Right forelimb (tissue), 1 donor: ENCODE data around the gene ARL13B.
"Not testable (repeated sequence)": the region's sequence is repeated elsewhere in the genome, so short reads cannot be mapped to it uniquely, and the experiment has no call there.

Experiments used
- DNase-seq: peaks from one replicate; pipeline ENCODE4 v3.0.0-alpha.2; 2018

Gene ARL13B

DNA sequence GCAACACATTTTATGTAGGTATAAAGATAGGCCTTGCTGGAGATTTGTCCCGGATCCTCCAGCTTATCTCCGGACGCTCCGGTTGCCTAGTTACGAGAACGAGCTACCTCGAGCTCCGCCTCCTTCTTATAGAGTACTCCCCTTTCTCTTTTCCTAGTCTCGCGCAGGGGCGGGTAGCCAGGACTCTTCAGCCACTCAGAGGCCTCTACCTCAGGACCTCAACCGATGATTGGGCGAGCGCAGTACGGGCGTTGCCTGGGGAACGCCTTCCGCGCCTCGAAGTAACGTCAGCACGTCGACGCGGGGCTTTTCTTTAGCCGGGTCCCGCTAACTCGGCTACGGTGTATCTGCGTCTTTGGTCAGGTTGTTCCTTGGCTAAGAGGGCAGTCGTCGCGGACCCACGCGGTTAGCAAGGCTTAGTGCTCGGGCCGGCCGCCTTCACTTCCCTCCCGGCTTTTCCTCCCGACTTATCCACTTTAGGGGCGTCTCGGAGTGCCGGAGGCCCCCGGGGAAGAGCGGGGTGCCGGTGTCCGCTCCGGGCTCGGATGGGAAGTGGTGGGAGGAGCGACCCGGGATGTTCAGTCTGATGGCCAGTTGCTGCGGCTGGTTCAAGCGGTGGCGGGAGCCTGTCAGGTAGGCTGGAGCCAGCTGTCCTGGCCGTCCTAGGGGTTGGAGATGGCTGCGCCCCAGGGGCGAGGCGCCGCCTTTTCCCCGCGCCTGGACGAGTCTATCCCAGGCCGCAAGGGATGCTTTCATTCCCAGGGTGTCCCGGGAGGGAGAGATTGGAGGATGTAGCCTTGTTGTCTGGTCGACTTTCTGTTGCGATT lies at the start of gene ARL13B:
ARL13B (plus strand) TSS at position 306 of the 827 bp plus-strand sequence; CDS start at position 575, 269 bp downstream.
- DNase-seq, result peak; percentile 95

DNA sequence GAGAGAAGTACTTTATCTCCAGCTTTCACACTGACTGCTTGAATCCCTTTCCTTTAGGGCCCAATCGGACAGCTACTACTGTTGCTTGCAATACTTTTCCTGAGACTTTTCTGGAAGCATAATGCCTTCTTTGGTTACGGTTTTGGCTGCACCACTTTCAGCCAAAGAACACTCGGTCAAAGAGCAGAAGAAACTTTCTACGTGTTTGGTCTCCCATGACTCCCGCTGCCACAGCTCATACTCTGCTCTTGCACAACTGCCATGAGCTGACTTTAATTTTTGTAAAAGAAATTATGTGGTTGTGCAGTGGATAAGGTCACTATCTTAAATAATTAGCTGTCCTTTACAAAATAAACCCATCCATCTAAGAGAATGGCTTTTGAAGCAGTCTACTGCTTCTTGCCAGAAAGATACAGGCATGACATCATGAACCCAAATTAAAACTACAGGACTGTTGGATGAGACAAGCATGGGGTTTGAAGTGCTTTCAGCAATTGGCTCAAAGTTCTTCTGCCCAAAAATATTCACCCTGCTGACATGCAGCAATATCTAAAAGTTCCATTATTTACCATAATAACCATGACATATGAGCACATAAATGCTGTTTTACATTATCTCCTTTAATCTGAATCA lies 48.2 kb upstream of the ARL13B start:
- no peak for DNase-seq

DNA sequence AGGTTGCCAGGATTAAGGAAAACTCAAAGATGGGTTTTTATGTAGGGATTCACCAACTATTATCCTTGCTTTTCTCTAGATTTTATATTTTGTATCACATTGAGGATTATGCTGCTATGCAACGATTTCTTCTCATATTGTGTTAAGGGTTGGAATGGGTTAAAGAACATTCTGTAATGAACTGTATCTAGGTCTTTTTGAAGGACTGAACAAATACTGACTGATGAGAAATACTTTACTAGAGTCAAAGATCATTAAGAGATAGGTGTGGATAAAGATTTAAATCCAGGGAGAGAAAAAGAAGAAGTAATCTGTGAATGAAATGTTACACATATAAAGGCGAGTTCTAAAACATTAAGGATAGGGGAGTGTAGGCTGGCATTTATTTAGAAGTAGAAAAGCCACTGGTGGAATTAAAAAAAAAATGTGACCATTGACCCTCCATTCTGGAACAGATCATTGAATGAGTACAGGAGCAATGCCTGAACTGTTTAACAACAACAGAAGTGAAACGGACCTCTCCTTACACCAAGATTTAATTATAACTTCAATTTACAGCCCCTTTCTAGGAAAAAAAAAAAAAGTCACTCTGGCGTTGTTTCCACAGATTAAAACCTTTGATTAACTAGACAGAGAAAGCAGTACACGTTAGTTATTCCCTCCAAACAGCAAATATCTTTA lies 45.4 kb upstream of the ARL13B start:
- no peak for DNase-seq

DNA sequence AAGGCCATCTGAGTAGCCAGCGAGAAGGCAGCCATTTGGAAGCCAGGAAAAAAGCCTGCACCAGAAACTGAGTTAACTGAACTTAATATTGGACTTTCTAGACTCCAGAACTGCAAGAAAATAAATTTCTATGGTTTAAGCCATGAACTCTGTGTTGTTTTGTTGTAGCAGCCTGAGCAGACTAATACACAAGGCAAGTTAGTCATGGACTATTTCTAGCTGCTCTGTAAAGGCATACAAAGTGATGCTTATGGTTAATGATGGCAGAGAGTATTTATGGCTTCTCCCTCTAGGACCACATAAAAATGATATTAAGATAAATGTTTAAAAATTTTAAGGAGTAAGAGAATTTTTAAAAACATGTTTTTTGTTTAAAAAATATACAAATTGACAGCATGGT lies 43.4 kb upstream of the ARL13B start:
- DNase-seq, result no peak

DNA sequence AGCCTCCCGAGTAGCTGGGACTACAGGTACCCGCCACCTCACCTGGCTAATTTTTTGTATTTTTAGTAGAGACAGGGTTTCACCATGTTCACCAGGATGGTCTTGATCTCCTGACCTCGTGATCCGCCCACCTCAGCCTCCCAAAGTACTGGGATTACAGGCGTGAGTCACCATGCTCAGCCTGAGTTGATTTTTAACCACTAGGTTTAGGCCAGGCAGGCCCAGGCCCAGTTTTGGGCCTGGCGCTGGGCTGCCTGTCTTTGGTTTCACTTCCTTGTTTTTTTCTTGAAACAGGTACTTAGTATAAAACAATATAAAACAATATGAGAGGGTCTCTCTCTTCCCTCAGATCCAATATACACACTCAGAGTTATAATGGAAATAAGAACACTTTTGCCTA lies 42.5 kb upstream of the ARL13B start:
- DNase-seq, result not testable (repeated sequence)

DNA sequence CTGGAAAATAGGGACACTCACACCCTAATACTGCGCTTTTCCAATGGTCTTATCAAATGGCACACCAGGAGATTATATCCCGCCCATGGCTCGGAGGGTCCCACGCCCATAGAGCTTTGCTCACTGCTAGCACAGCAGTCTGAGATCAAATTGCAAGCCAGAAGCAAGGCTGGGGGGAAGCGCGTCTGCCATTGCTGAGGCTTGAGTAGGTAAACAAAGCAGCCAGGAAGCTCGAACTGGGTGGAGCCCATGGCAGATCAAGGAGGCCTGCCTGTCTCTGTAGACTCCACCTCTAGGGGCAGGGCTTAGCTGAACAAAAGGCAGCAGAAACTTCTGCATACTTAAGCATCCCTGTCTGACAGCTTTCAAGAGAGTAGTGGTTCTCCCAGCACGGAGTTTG lies 30.0 kb upstream of the ARL13B start:
- not testable (repeated sequence) for DNase-seq

DNA sequence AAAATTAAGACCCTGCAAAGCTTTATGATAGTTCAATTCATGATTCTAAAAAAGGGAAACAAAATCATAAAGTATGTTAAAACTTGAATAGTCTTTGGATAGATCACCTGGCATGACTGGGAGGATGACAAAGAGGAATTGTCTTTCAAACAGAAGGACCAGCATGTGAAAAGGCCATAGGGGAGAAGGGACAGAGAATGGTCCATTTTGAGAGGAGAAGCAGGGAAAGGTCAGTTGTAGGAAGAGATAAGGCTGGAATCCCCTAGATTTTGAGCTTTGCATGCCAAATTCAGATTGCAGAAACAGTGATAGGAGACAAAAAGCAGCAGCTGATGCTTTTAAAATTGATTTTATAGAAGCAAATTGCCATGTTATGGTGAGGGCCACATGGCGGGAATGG lies 18.9 kb upstream of the ARL13B start:
- DNase-seq, result no peak

DNA sequence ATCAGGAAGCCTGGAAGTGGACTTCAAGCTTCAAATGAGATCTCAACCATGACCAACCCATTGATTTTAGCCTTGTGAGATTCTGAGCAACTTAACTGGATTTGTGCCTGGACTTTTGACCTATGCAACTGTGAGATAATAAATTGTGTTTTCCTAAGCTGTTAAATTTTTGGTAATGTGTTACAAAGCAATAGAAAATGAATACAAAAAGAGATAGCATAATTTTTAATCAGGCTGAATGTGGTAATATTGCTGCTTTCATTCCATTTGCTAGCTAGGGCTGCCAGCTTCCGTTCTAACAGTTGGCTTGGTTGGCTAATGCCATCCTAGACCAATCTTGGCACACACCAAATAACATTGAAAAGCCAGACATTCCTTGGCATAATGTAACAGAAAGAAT lies 18.5 kb upstream of the ARL13B start:
- no peak for DNase-seq

DNA sequence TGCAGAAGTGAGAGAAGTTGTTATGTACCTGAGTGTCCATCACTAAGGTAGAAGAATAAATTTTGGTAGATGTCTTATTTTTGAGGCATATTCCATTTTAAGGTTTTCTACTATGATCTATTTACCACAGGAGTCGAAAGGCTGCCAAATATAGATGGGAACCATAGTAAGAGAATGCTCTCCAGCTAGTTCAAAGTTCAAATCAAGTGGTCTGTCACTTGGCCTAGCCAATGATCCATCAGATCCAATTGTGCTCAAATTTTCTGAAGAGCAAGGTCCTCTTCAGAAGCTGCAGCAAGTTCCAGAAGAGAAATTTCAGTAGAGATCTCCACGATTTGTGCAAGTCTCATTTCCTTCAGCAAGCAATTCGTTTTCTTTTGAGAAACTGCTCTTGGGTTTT lies 17.2 kb upstream of the ARL13B start:
- DNase-seq, result no peak

DNA sequence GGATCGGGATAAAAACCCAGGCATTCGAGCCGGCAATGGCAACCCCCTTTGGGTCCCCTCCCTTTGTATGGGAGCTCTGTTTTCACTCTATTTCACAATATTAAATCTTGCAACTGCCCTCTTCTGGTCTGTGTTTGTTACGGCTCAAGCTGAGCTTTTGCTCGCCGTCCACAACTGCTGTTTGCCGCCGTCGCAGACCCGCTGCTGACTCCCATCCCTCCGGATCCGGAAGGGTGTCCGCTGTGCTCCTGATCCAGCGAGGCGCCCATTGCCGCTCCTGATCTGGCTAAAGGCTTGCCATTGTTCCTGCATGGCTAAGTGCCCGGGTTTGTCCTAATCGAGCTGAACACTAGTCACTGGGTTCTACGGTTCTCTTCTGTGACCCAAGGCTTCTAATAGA lies 14.8 kb upstream of the ARL13B start:
- DNase-seq, result not testable (repeated sequence)

DNA sequence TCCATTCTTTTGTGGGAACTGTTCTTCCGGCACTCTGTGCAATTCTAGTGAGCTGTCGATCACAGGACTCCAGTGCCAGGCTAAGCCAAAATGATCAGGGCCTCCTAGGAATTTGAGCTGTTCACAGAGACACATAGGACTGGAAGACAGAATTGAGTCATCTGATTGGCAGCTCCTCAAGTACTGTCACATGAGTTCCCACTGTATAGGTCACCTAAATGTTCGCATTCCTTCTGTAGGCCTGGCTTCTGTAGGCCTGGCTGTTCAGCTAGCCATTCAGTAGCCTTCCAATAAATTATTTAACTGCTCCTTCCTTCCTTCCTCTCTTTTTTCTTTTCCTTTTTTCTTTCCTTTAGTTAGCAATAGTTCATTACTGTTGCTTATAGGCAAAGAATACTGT lies 10.5 kb upstream of the ARL13B start:
- DNase-seq, result no peak

DNA sequence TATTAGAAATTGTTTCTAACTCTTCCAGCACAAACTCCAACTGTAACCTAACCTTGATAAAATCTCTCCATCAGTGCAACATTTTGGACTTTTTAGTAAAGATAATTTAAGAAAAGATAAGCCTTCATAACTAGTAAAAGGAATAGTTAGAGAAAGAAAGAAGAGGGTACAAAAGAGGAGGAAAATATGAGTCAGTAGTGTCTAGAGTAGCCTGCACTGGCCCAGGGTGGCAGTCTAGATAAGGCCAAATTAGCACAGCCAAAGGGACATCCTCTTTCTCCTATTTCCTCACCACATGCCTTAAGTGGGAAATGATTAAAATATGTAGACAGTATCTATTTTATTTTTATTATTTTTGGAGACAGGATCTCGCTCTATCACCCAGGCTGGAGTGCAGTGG lies 10.0 kb upstream of the ARL13B start:
- DNase-seq, result no peak

DNA sequence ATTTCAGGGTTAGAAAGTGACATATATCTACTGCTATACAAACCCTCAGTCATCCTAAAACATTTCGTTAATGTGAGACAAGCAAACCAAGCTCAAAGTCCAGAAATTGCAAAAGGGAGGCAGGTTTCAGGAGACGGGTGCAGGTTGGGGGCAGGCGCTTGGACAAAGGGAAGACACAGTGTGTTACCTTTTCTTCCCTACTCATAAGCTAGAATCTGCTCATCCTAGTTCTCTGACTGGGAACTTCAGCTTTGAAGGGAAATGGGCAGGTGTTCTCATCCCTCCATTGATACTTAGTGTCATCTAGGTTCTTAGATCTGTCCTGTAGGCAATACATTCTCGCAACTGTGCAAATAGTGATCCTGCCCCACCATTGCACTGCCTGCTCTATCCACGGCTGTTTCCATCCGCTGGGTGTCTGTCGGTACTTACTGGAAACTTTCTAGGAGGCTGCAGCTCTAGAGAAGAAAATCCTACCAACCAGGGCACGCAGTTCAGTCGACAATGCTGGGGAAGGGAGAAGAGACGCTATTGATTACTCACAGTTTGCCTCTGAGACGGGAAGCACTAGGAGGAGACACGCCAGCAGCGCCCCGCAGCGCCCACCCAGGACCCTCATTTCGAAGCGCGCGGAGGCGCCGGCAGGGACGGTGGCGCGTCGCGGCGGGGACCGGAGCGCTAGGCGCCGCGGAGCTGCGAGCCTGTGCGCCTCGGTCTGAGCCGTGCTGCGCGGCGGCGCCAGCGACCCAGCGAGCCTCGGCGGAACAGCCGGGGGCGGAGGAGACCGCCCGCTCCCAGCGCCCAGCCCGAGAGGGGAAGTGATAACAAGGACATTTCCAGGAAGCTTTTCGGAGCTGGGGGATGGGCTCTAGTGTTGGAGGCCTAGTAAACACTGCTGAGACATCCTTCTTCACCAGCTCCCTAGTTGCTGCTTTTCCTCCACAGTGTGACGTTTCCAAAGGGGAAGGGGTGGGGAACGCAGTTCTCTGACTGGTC lies 6.5 kb upstream of the ARL13B start, which contains the start of gene PROS1:
PROS1 (minus strand) TSS at position 766 of the 996 bp plus-strand sequence; CDS start at position 619, 147 bp downstream.
- peak; percentile 88 for DNase-seq

DNA sequence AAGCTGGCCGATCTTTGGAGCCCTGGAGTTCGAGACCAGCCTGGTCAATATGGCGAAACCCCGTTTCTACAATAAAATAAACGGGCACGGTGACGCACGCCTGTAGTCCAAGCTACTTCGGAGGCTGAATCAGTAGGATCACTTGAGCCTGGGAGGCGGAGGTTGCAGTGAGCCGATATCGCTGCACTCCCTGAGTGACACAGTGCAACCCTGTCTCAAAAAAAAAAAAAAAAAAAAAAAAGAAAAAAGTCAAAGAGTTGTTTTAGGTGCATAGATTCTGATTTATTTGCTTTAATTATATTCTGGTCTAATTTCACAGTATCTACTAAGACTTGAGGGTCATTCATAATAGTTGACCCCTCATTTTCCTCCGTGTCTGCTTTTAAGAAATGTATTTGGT lies 1.7 kb downstream of the ARL13B start:
- DNase-seq, result no peak

DNA sequence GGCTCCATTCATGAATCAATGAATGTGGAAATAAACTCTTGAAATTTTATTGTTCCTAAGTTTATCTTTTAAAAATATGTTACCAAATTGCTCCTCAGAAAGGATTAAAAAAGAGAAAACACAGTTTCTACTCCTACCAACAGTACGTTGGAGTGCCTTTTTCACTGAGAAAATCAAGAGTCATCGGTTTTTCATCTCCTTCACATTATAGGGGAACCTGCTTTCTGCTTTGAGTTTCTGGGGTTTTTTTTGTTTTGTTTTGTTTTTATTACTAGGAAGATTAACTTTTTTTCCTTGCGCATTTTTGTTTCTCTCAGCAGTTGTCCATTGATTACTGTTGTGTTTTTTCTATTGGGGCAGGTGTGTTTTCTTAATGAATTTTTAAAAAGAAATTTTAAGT lies 3.5 kb downstream of the ARL13B start:
- no peak for DNase-seq

DNA sequence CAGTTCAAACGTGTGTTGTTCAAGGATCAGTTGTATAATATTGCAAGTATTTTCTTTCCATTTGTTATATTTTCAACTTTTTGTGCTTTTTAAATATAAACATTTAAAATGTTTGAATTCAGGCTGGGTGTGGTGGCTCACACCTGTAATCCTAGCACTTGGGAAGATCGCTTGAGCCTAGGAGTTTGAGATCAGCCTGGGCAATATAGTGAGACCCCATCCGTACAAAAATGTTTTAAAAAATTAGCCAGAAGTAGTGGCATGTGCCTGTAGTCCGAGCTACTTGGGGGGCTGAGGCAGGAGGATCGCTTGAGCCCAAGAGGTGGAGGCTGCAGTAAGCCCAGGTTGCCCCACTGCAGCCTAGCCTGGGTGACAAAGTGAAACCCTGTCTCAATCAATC lies 4.7 kb downstream of the ARL13B start:
- DNase-seq, result no peak

DNA sequence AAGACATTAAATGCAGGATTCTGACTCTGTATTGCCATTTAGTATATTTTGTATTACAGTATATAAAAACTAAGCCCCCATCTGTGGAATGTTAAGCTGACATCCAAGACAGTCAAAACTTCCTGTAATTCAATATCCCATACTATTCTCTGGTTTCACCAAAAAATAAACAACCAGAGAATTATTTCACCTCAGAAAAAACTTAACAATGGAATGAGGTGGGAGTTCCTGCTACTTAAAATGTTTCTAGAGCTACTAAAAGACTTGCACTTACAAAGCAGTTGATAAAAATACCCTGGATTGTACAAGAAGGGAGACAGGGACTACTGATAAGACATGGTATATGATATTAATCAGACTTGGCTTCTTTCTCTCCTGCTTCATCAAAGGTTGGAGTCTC lies 8.3 kb downstream of the ARL13B start:
- DNase-seq, result no peak

DNA sequence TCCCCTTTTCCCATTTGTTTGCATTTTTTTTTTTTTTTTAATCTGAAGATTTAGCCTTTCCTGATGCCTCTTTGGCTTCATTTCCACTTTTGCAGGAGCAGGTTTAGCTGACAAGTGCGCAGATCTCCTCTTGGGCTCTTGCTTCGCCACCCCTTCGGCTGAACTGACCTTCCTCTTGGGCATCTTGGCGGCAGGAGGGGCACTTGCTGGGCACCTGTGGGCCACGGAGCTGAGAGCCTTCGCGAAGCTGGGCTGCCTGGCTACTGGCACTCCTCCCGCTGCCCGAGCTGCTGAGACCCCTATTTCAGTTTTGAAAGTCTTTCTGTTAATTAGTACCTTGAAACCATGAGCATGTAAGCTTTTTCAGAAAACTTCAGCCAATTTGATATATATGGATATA lies 8.8 kb downstream of the ARL13B start:
- no peak for DNase-seq

DNA sequence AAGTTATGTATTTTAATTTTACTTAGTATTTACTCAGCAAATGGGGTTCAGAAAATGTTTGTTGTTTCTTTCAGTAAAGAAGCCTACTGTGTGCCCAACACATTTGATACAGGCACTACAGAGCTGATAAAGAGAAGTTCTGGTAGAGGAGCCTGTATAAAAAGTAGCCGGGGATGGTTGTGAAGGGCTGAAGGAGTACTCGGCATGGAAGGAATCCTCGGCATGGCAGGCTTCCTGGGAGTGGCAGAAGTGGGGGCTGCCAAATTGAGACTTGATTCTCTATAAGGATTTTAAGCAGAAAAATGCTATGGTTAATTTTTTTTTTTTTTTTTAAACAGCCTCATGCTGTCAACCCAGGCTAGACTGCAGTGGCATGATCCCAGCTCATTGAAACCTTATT lies 9.3 kb downstream of the ARL13B start:
- DNase-seq, result no peak

DNA sequence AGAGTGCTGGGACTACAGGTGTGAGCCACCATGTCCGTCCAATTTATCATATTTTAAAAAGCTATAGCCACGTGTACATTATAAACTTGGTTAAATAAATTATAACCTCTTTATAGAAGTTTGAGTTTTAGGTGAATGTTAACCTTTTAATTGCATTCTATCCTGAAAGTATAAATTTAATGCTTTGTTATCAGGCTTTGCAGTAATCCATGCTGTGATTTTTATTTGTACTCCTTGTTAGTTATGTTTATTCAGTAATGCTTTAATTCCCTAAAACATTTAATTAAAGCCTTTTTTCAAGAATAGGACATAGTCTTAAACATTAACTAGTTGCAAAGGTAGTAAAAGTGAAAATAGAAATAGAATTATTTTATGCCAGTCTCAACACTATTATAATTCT lies 11.7 kb downstream of the ARL13B start:
- DNase-seq, result no peak

DNA sequence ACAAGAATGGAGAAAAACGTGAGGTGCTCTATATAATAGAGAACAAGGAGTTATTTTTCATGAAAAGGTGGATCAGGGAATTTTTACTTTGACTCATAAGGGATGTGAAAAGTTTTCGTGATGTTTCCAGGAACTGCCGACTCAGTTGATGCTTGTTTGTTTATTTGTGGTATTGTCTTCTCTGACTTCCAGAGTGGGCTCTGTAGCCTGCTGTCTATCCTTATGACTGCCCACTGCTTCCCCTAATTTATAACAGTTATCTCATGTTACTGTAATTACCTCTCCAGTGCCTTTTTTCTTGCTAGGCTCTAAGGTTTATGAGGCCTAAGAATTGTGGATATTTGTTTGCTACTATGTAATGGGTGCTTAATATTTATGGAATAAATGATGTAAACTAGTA lies 12.3 kb downstream of the ARL13B start:
- no peak for DNase-seq

DNA sequence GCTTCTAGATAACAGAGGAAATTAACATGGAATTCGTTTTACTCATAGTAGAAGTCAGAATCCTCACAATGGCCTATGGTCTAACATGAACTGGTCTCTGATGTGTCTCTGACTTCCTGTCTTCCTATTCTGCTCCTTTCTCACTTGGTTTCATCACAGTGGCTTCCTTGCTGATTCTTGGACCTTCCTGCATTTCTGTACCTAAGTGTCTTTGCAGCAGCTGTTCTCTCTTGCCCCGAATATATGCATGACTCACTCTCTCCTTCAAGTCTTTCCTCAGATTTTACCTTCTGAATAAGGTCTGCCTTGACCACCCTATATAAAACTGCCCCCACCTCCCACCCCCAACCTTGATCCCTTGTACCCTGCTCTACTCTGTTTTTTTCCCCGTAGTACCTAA lies 14.1 kb downstream of the ARL13B start:
- DNase-seq, result no peak

DNA sequence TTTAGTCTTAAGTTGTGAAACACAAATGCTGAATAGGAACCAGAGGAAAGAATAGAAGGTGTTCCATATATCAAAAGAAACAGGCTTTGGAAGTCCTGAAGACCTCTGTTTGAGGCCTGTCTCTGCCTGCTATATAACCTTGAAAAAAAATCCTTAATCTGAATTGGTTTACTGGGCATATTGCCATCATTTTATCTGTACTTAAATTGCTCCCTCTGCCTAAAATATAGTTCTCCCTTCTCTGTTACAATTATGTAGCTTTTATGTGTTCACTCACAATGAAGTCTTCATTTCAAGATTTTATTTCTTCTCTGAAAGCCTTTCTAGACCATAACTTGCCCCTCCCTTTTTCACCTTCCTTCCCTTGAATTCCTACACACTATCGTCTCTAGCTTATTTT lies 21.2 kb downstream of the ARL13B start:
- no peak for DNase-seq
